HEK293T (cell line): ENCODE results near the gene CA5A.

Experiments
- ARNT ChIP-seq: fragments of 450-650 bp; IDR thresholded peaks from 2 replicates; pipeline ENCODE4 v1.6.1; 2017; ENCODE audit warnings: mild to moderate bottlenecking
- BHLHE40 ChIP-seq: fragments of 450-650 bp; IDR thresholded peaks from 2 replicates; pipeline ENCODE4 v1.6.1; 2016; ENCODE audit warnings: mild to moderate bottlenecking, moderate library complexity, borderline replicate concordance
- ELF4 ChIP-seq: fragments of 450-650 bp; IDR thresholded peaks from 2 replicates; pipeline ENCODE4 v1.6.1; 2017; ENCODE audit warnings: antibody characterized with exemption
- FOXA1 ChIP-seq: fragments of 450-650 bp; IDR thresholded peaks from 2 replicates; pipeline ENCODE4 v1.6.1; 2016; ENCODE audit warnings: mild to moderate bottlenecking
- FOXK2 ChIP-seq: fragments of 450-650 bp; IDR thresholded peaks from 2 replicates; pipeline ENCODE4 v1.6.1; 2016; ENCODE audit warnings: mild to moderate bottlenecking
- FOXM1 ChIP-seq: fragments of 450-650 bp; IDR thresholded peaks from 2 replicates; pipeline ENCODE4 v1.6.1; 2017; ENCODE audit warnings: mild to moderate bottlenecking, borderline replicate concordance
- LEF1 ChIP-seq: fragments of 450-650 bp; IDR thresholded peaks from 2 replicates; pipeline ENCODE4 v1.6.1; 2017; ENCODE audit warnings: mild to moderate bottlenecking, borderline replicate concordance
- NFRKB ChIP-seq: fragments of 450-650 bp; IDR thresholded peaks from 2 replicates; pipeline ENCODE4 v1.6.1; 2016; ENCODE audit warnings: mild to moderate bottlenecking, moderate library complexity
- PKNOX1 ChIP-seq: fragments of 450-650 bp; IDR thresholded peaks from 2 replicates; pipeline ENCODE4 v1.6.1; 2016
- SP1 ChIP-seq: fragments of 450-650 bp; IDR thresholded peaks from 2 replicates; pipeline ENCODE4 v1.6.1; 2017
- SUZ12 ChIP-seq: fragments of 450-650 bp; IDR thresholded peaks from 2 replicates; pipeline ENCODE4 v1.6.1; 2016; ENCODE audit warnings: mild to moderate bottlenecking
- TARDBP ChIP-seq: fragments of 450-650 bp; IDR thresholded peaks from 2 replicates; pipeline ENCODE4 v1.6.1; 2016
- ZNF384 ChIP-seq: fragments of 450-650 bp; IDR thresholded peaks from 2 replicates; pipeline ENCODE4 v1.6.1; 2016

- TF ChIP-seq SUZ12 (no peak), BHLHE40 (no peak), SP1 (no peak), ELF4 (no peak), NFRKB (no peak), ARNT (no peak), FOXA1 (no peak), TARDBP (no peak), ZNF384 (no peak), PKNOX1 (no peak), FOXM1 (no peak), LEF1 (no peak), FOXK2 (no peak)
These were observed 38.5 kb downstream of the CA5A start for GRCh38 chr16:87897521-87898505.
